Kidney (tissue), 14 donors: ENCODE measurements around the gene ANO10. TPM values are rescaled to one million over a fixed set of nuclear protein-coding genes. Genes with fewer than 3 reads are reported as not detected.
A peak's percentile ranks its signal among the peaks of the same experiment; 100 is the strongest.

ENCODE experiments used
- DNase-seq, 5 donors: peaks; one replicate each; pipeline ENCODE4 v3.0.0-alpha.2; 2013 to 2020
- FAIRE-seq: peaks from 2 replicates; lab custom pipeline; 2012; peaks lifted over from hg19 to GRCh38; lab: Jason Lieb, UNC
- H3K27ac ChIP-seq, 2 donors: one replicate each; pipeline ENCODE4 v1.7.0; 2013; ENCODE audit warnings: low read depth in 2 of 2, low read length in 2 of 2, inconsistent platforms in 1 of 2
- H3K27me3 ChIP-seq: one replicate; pipeline ENCODE4 v1.7.1; 2013; ENCODE audit warnings: low read length, inconsistent platforms; ENCODE audit not compliant: control insufficient read depth, insufficient read depth
- H3K36me3 ChIP-seq, 3 donors: one replicate each; pipeline versions ENCODE4 v1.7.0 to v1.7.1; 2013; ENCODE audit warnings: low read length in 3 of 3, control low read depth in 1 of 3, inconsistent platforms in 1 of 3; ENCODE audit not compliant: insufficient read depth in 3 of 3, control insufficient read depth in 2 of 3
- H3K4me1 ChIP-seq, 3 donors: one replicate each; pipeline versions ENCODE4 v1.7.0 to v1.7.1; 2013; ENCODE audit warnings: low read length in 3 of 3, inconsistent platforms in 1 of 3, low read depth in 1 of 3; ENCODE audit not compliant: control insufficient read depth in 2 of 3, insufficient read depth in 2 of 3
- H3K4me3 ChIP-seq, 3 donors: one replicate each; pipeline versions ENCODE4 v1.7.0 to v1.8.1; 2013; ENCODE audit warnings: low read length in 3 of 3, control low read depth in 1 of 3, inconsistent platforms in 1 of 3
- H3K9ac ChIP-seq, 3 donors: one replicate each; pipeline versions ENCODE4 v1.7.0 to v1.7.1; 2013; ENCODE audit warnings: low read length in 3 of 3, control low read depth in 1 of 3, inconsistent platforms in 1 of 3
- H3K9me3 ChIP-seq, 3 donors: one replicate each; pipeline versions ENCODE4 v1.7.0 to v1.7.1; 2013; ENCODE audit warnings: low read length in 3 of 3, control low read depth in 1 of 3, inconsistent platforms in 1 of 3; ENCODE audit not compliant: control insufficient read depth in 2 of 3, insufficient read depth in 1 of 3
- CTCF ChIP-seq: IDR thresholded peaks from 3 replicates; pipeline ENCODE4 v1.5.1; 2012; ENCODE audit warnings: mild to moderate bottlenecking, moderate library complexity, borderline replicate concordance; ENCODE audit not compliant: insufficient read depth; ENCODE audit errors: extremely low read depth
- intact Hi-C: fragments of 100-400 bp; cut with DNase I; formaldehyde crosslinking; loops from one replicate; pipeline ENCODE4 v1.11.1; 2022
- polyA plus RNA-seq: library from polyadenylated mRNA; stranded (reverse); fragments of 350-450 nt; fragmentation: Illumina TruSeq; extraction: RNeasy Lipid Tissue Mini Kit (QIAGEN cat#74804); gene quantifications from one replicate; pipeline ENCODE4 v1.2.3, GENCODE V29; 2014; ENCODE audit warnings: low read depth, low replicate concordance; ENCODE audit not compliant: insufficient read depth
- total RNA-seq: library from RNA; stranded (reverse); fragmentation: NEBNext Ultra II Directional; extraction: Animal tissue kit (Norgen Biotek cat#: 25700); gene quantifications from one replicate; pipeline ENCODE4 v1.2.1, GENCODE V29; 2021
- donor health status: control.
- donor health status: control.
- donor health status: control.
- donor health status: control.
- donor health status: control.
- donor health status: DM: yes; HTN: yes; CAD: no.
- donor health status: Normal renal cell carcinoma (clear cell type).

ANO10 gene
- total and polyA plus RNA-seq, 2 donors from 2014 or later, result 45.7 to 48.2 TPM

- intact Hi-C loops, result no loop called here
- no peak overlapping the region for H3K4me3 ChIP-seq
- no peak for TF ChIP-seq CTCF
- peaks cover 0 to 39% (median 25%) of the 10 kb centered on the region in 3 donors for H3K4me1 ChIP-seq
- H3K27ac ChIP-seq, result peak overlapping the region; percentile 22 to 75
- no peaks in the 10 kb centered on the region for H3K36me3 ChIP-seq
- H3K9me3 ChIP-seq, result no peaks in the 10 kb centered on the region
- FAIRE-seq (peak; percentile 32), DNase-seq (peak in 3 of 5 donors; percentile 11 to 64 (median 33))
- H3K9ac ChIP-seq, result peak overlapping the region in 1 of 3 donors; percentile 4
- no peaks in the 10 kb centered on the region for H3K27me3 ChIP-seq
Measured at GRCh38 chr3:43317461-43318316, 304.1 kb downstream of the ANO10 start.

- intact Hi-C loops, result no loop called here
- Histone ChIP-seq H3K9ac (peak overlapping the region in 1 of 3 donors; percentile 4), H3K9me3 (no peaks in the 10 kb centered on the region), H3K27me3 (no peaks in the 10 kb centered on the region), H3K4me1 (peaks cover 0 to 37% (median 25%) of the 10 kb centered on the region in 3 donors), H3K4me3 (no peak overlapping the region), H3K36me3 (no peaks in the 10 kb centered on the region), H3K27ac (peak overlapping the region in 1 of 2 donors; percentile 75)
- DNase-seq (peak in 2 of 5 donors; percentile 22 to 41), FAIRE-seq (no peak)
- TF ChIP-seq CTCF, result no peak
Measured at GRCh38 chr3:43316783-43317460, 304.9 kb downstream of the ANO10 start.

Other genes starting within 250 kb of the ANO10 start
- gene ABHD5, start 68.9 kb upstream of the ANO10 start, total RNA-seq, result 21.1 TPM
- 19.0 TPM for gene ABHD5, start 68.9 kb upstream of the ANO10 start, polyA plus RNA-seq